ENCODE measurements around the gene COQ8B.

Gene COQ8B

DNA sequence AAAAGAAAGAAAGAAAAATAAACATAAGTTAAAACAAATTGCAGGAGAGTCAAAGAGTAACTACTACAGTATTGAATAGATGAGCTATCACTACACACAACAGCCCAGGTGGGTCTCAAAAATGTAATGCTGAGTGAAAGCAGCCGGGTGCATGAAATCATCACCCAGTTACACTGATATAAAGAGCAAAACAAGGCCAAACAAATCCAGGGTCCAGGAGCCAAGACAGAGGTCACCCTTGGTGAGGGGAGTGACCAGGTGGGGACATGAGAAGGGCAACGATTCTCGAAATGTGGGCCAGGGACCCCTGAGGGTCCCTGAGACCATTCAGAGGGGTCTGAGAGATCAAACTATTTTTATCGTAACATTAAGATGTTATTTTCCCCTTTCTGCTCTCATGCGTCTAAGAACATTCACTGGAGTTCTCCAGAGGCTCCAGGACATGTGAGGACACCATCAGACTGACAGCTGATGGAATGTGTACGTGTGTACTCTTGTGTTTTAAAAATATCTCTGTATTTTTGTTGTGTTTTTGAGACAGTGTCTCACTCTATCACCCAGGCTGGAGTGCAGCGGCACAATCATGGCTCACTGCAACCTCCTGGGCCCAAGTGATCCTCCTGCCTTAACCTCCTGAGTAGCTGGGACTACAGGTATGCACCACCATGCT lies 10.6 kb downstream of the COQ8B start:
- in situ Hi-C loops (cut with HindIII; ENCODE audit: low sequenced_read_pairs): no loop called here
- TF ChIP-seq, protein P1, sequence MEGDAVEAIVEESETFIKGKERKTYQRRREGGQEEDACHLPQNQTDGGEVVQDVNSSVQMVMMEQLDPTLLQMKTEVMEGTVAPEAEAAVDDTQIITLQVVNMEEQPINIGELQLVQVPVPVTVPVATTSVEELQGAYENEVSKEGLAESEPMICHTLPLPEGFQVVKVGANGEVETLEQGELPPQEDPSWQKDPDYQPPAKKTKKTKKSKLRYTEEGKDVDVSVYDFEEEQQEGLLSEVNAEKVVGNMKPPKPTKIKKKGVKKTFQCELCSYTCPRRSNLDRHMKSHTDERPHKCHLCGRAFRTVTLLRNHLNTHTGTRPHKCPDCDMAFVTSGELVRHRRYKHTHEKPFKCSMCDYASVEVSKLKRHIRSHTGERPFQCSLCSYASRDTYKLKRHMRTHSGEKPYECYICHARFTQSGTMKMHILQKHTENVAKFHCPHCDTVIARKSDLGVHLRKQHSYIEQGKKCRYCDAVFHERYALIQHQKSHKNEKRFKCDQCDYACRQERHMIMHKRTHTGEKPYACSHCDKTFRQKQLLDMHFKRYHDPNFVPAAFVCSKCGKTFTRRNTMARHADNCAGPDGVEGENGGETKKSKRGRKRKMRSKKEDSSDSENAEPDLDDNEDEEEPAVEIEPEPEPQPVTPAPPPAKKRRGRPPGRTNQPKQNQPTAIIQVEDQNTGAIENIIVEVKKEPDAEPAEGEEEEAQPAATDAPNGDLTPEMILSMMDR (IDR thresholded peaks at IDR 0.05; ENCODE audit: low read depth, low read length, missing control alignments): no peak
- no peak overlapping the region for H3K4me3 ChIP-seq (ENCODE audit: low read depth, low read length)
- no peak for DNase-seq (ENCODE audit: low read depth)

GRCh38 chr19:40705362-40705651 lies 11.4 kb downstream of the COQ8B start:
- no peak overlapping the region for H3K4me3 ChIP-seq (ENCODE audit: low read depth, low read length)
- TF ChIP-seq, protein P1 (IDR thresholded peaks at IDR 0.05; ENCODE audit: low read depth, low read length, missing control alignments): no peak
- in situ Hi-C loops (cut with HindIII; ENCODE audit: low sequenced_read_pairs): no loop called here
- no peak for DNase-seq (ENCODE audit: low read depth)

DNA sequence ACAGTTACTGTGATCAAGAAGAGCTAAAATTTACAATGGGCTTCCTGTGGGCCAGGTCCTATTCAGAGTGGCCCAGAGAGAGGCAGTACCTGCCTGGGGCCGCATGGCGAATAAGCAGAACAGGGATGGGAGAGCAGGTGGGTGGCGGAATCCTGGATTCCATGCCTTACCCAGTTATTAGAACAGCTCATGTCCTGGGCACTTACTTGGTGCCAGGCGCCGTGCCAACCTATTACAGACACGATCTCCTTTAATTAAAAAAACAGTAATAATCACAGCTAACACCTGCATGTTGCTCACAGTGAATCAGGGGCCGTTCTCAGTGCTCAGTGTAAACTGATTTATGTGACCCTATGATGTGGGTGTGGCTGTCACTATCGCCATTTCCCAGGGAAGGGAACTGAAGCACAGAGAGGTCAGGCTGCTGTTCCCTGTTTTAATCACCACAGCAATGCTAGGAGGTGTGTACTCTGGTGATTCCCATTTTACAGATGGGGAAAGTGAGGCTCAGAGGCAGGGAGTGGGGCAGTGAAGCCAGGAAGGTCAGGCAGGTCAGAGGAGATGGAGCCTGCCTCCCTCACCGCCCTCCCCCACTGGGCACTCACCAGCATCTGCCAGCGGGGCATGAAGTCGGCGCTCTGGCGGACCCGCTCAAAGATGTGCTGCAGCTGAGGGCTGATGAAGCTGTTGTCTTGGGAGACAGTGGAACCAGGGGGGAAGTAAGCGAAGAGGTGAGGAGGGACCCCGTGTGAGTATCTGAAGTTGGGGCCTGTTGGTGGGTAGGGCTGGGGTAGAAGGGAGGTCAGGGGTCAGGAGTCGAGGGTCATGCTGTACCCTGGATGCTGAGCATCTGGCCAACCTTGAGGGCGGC lies 12.0 kb downstream of the COQ8B start:
- in situ Hi-C loops (cut with HindIII; ENCODE audit: low sequenced_read_pairs): no loop called here
- DNase-seq (ENCODE audit: low read depth): no peak
- TF ChIP-seq, protein P1 (IDR thresholded peaks at IDR 0.05; ENCODE audit: low read depth, low read length, missing control alignments): no peak
- H3K4me3 ChIP-seq (ENCODE audit: low read depth, low read length): no peak overlapping the region

DNA sequence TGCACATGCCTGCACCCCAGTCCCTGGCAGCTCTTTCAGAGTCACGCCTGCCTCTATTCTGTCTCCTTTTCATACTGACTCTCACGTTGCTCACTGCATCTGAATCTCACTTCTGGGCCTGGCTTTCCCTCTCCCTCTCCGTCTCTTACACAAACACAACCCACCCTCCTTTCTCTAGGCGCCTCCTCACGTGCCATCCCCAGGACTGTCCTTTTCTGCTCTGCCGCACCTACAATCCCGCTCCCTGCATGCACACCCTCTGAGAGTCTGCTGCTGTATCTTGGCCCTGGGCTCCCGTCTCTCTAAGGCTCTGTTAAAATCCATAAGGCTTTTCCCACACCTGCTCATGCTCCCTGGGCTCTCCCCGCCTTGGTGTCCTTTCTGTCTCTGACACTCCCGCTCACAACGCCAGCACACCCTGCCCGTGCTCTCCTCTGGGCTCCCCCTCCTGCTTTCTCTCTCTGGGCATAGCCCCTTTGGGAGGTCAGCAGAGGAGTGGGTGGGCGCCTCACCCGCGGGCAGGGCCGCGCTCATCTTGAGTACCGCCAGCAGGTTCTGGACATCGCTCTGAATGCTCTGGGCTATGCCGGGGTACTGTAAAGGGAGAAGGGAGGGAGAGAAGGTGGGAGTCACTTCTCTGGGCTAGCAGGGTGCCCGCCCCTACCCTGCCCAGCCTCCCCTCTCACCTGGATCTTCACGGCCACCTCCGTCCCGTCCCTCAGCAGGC lies 13.5 kb downstream of the COQ8B start:
- TF ChIP-seq, protein P1 (IDR thresholded peaks at IDR 0.05; ENCODE audit: low read depth, low read length, missing control alignments): no peak
- H3K4me3 ChIP-seq (ENCODE audit: low read depth, low read length): no peak overlapping the region
- in situ Hi-C loops (cut with HindIII; ENCODE audit: low sequenced_read_pairs): no loop called here
- DNase-seq (ENCODE audit: low read depth): no peak

- H3K4me3 ChIP-seq (ENCODE audit: low read depth, low read length): no peak overlapping the region
- TF ChIP-seq, protein P1 (IDR thresholded peaks at IDR 0.05; ENCODE audit: low read depth, low read length, missing control alignments): peak; percentile 62
- no peak for DNase-seq (ENCODE audit: low read depth)
- in situ Hi-C loops (cut with HindIII; ENCODE audit: low sequenced_read_pairs): no loop called here
These were observed 14.2 kb downstream of the COQ8B start for GRCh38 chr19:40702337-40703012.

DNA sequence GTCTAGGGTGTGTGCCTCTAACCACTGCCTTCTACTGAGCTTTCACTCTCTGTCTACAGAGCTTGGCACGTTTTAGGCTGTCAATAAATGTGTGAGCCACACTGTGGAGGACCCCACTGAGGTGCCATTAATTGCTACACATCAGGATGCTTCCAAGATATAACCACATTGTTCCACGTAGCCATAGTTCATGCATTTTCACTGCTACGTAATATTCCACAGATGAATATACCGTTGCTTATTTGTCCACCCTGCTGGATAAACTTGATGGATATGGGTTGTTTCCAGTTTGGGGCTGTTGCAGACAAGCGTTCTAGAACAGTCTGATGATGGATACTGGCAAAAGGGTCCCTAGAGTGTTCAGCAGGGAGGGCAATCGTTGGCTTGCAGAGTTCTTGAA lies 14.9 kb downstream of the COQ8B start:
- in situ Hi-C loops (cut with HindIII; ENCODE audit: low sequenced_read_pairs): no loop called here
- H3K4me3 ChIP-seq (ENCODE audit: low read depth, low read length): no peak overlapping the region
- no peak for DNase-seq (ENCODE audit: low read depth)
- TF ChIP-seq, protein P1 (IDR thresholded peaks at IDR 0.05; ENCODE audit: low read depth, low read length, missing control alignments): no peak
